PC-3 (cell line): ENCODE data around the gene FOXN4. TPM values are rescaled to one million over a fixed set of nuclear protein-coding genes. Genes with fewer than 3 reads are reported as not detected.

Source experiments
- ATAC-seq: fragments of 200-7000 bp; cut with Tn5 transposase; 2 replicates; pipeline ENCODE4 v1.9.1; 2020; ENCODE audit warnings: mild to moderate bottlenecking, moderate library complexity
- BruUV-seq: library from RNA; stranded (reverse); fragments of 400-500 nt; replicated peaks from 2 replicates; lab custom pipeline; 2021; lab: Mats Ljungman, UMichigan
- CTCF ChIA-PET: fragments of 300-600 bp; sonication (Branson Sonifier 250); formaldehyde crosslinking; loops from one replicate; lab custom pipeline; 2022; ENCODE audit warnings: antibody characterized with exemption; lab: Charles Lee
- POLR2A ChIA-PET: fragments of 300-600 bp; sonication (Branson Sonifier 250); formaldehyde crosslinking; loops from one replicate; lab custom pipeline; 2022; ENCODE audit warnings: antibody characterized with exemption; ENCODE audit not compliant: unreplicated experiment; lab: Charles Lee
- DNase-seq: peaks from one replicate; pipeline ENCODE4 v3.0.0-alpha.2; 2015
- H2AFZ ChIP-seq: fragments of 300-600 bp; sonication (generic); 2 replicates; pipeline ENCODE4 v1.6.0; 2016; ENCODE audit warnings: antibody characterized with exemption, low read length
- H3F3A ChIP-seq: fragments of 300-600 bp; sonication (generic); one replicate; pipeline ENCODE4 v1.6.0; 2017; ENCODE audit warnings: antibody characterized with exemption, low read length, control low read depth, mild to moderate bottlenecking; ENCODE audit not compliant: unreplicated experiment
- H3K27ac ChIP-seq: fragments of 300-600 bp; sonication (generic); 2 replicates; pipeline ENCODE4 v1.5.1; 2016; ENCODE audit warnings: mild to moderate bottlenecking, low read length
- H3K27me3 ChIP-seq: fragments of 300-600 bp; sonication (generic); 2 replicates; pipeline ENCODE4 v1.6.1; 2016; ENCODE audit warnings: low read length, mixed read lengths
- H3K36me3 ChIP-seq: fragments of 300-600 bp; sonication (generic); 2 replicates; pipeline ENCODE4 v1.6.1; 2016; ENCODE audit warnings: low read depth, mixed run types, low read length, mixed read lengths
- H3K4me1 ChIP-seq: fragments of 300-600 bp; sonication (generic); 2 replicates; pipeline ENCODE4 v1.5.1; 2016; ENCODE audit warnings: low read length; ENCODE audit not compliant: insufficient read depth
- H3K4me2 ChIP-seq: fragments of 300-600 bp; sonication (generic); 2 replicates; pipeline ENCODE4 v1.6.0; 2016; ENCODE audit warnings: low read length
- H3K4me3 ChIP-seq: fragments of 300-600 bp; sonication (generic); 2 replicates; pipeline ENCODE4 v1.5.1; 2016; ENCODE audit warnings: mild to moderate bottlenecking, low read length, mixed read lengths
- H3K79me2 ChIP-seq: fragments of 300-600 bp; sonication (generic); 2 replicates; pipeline ENCODE4 v1.6.1; 2017; ENCODE audit warnings: low read length, mixed read lengths
- H3K9ac ChIP-seq: fragments of 300-600 bp; sonication (generic); 2 replicates; pipeline ENCODE4 v1.6.0; 2016; ENCODE audit warnings: mild to moderate bottlenecking, low read length
- H3K9me2 ChIP-seq: fragments of 300-600 bp; sonication (generic); replicated peaks from 2 replicates; pipeline ENCODE4 v1.6.1; 2016; ENCODE audit warnings: mixed run types, low read length, mixed read lengths
- H3K9me3 ChIP-seq: fragments of 300-600 bp; sonication (generic); 2 replicates; pipeline ENCODE4 v1.6.1; 2016; ENCODE audit warnings: low read length, mixed read lengths
- H4K20me1 ChIP-seq: fragments of 300-600 bp; sonication (generic); 2 replicates; pipeline ENCODE4 v1.6.1; 2016; ENCODE audit warnings: low read length, mixed read lengths
- EZH2 ChIP-seq: fragments of 300-600 bp; sonication (generic); IDR thresholded peaks from one replicate; pipeline ENCODE4 v1.6.1; 2017; ENCODE audit warnings: antibody characterized with exemption, mild to moderate bottlenecking, low read length; ENCODE audit not compliant: unreplicated experiment
- EZH2phosphoT487 ChIP-seq: fragments of 300-600 bp; sonication (generic); IDR thresholded peaks from 2 replicates; pipeline ENCODE4 v1.6.1; 2018; ENCODE audit warnings: mild to moderate bottlenecking, antibody characterized with exemption, low read length, borderline replicate concordance
- intact Hi-C: fragments of 100-400 bp; cut with micrococcal nuclease; formaldehyde crosslinking; loops from 2 replicates; pipeline ENCODE4 v1.9.0; 2023
- total RNA-seq: library from RNA; depleted of rRNA; stranded (reverse); fragments of >200 nt; gene quantifications from 2 replicates; pipeline ENCODE4 v1.2.3, GENCODE V29; 2014
- TF ChIP-seq, protein P1 (sequence below): fragments of 300-600 bp; sonication (generic); conservative IDR thresholded peaks from 2 replicates; pipeline ENCODE4 v1.5.1; 2017; ENCODE audit warnings: antibody characterized with exemption, low read depth, mild to moderate bottlenecking, low read length

The FOXN4 gene
- total RNA-seq, 1 experiment from 2014 or later = not detected

DNA sequence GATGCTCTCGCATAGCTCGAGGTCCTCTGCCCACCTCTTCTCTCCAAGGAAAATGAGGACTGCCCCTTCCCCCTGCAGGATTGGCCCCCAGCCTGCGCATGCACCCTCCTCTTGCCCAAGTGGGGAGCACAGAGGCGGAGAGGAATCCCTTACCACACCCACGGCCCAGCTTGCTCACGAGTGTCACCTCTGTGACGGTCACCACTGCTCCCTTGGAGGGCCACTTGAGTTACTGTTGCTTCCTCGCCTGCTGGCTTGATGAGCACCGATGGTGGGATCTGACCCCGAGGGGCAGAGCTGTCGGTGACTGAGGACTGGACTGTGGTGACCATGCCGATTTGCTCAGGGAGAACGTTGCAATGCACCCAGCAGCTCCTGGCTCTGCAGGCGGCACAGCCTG is 41.7 kb downstream of the FOXN4 start:
- Histone ChIP-seq H3K4me2 (no peak overlapping the region), H3K4me3 (no peak overlapping the region), H3K27me3 (no peaks in the 10 kb centered on the region), H4K20me1 (no peaks in the 10 kb centered on the region), H3K9ac (no peak overlapping the region), H3K4me1 (0 out of 2 replicates have a peak, but pooled peaks cover 3% of the 10 kb centered on the region), H2AFZ (no peak overlapping the region), H3K36me3 (no peaks in the 10 kb centered on the region; the same call in 1 of the 2 replicates), H3F3A (no peaks in the 10 kb centered on the region), H3K9me2 (no peaks in the 10 kb centered on the region), H3K27ac (no peak overlapping the region), H3K9me3 (no peaks in the 10 kb centered on the region), H3K79me2 (no peaks in the 10 kb centered on the region)
- DNase-seq (no peak), ATAC-seq (no peak)
- ChIA-PET POLR2A (no interaction called here), CTCF (interaction anchor here (0.9 kb wide), 1 partner anchor 118 kb away, joined by 3 read pairs; no protein-coding TSS in a partner anchor)
- intact Hi-C loops = no loop called here
- TSS peak; percentile 12 for BruUV-seq
- TF ChIP-seq, protein P1, sequence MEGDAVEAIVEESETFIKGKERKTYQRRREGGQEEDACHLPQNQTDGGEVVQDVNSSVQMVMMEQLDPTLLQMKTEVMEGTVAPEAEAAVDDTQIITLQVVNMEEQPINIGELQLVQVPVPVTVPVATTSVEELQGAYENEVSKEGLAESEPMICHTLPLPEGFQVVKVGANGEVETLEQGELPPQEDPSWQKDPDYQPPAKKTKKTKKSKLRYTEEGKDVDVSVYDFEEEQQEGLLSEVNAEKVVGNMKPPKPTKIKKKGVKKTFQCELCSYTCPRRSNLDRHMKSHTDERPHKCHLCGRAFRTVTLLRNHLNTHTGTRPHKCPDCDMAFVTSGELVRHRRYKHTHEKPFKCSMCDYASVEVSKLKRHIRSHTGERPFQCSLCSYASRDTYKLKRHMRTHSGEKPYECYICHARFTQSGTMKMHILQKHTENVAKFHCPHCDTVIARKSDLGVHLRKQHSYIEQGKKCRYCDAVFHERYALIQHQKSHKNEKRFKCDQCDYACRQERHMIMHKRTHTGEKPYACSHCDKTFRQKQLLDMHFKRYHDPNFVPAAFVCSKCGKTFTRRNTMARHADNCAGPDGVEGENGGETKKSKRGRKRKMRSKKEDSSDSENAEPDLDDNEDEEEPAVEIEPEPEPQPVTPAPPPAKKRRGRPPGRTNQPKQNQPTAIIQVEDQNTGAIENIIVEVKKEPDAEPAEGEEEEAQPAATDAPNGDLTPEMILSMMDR = no peak
- TF ChIP-seq EZH2 = no peak
- TF ChIP-seq EZH2phosphoT487 = no peak

DNA sequence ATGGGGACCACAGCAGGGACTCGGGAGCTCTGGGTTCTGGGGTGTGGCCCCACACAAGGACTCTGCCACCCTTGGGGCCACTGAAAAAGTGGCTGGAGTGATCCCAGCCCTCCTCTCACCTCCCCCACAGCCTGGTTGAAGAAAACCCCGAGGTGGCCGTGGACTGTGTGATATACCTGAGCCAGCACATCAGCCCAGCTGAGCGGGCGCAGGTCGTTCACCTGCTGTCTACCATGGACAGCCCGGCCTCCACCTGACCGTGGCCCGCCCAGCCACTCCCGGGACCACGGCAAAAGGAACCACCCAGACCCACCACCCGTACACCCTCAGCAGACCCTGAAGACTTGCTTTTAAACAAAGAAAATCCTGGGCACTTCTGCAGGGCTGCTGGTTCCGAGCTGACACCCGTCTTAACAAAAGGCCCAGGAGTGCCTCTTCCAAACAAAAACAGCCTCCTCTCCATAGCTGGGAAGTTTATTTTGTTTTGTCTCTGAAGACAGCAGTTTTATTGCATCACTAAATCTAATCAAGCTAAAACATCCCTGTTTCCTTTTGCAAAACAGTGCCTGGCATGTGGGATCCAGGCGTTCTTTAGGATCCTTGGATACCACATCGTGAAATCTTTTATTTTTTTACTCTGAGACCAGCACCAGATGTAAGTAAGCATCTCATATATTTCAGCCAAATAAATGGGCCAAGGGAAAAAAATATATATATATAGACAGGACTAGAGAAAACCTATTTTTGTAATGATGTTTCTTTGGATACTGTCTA is 42.8 kb downstream of the FOXN4 start:
- intact Hi-C loops = no loop called here
- BruUV-seq = no TSS peak
- ChIA-PET POLR2A (no interaction called here), CTCF (no interaction called here)
- H4K20me1 ChIP-seq = no peaks in the 10 kb centered on the region
- H3K9me2 ChIP-seq = no peaks in the 10 kb centered on the region
- no peaks in the 10 kb centered on the region for H3F3A ChIP-seq
- H3K9me3 ChIP-seq = no peaks in the 10 kb centered on the region
- TF ChIP-seq EZH2phosphoT487 (no peak), EZH2 (no peak)
- TF ChIP-seq, protein P1 = no peak
- H3K4me1 ChIP-seq = 0 out of 2 replicates have a peak, but pooled peaks cover 3% of the 10 kb centered on the region
- H3K36me3 ChIP-seq = no peaks in the 10 kb centered on the region; the same call in 1 of the 2 replicates
- no peak overlapping the region for H3K27ac ChIP-seq
- no peak overlapping the region for H3K4me3 ChIP-seq
- H3K9ac ChIP-seq = no peak overlapping the region
- no peak overlapping the region for H3K4me2 ChIP-seq
- no peak for ATAC-seq
- H3K27me3 ChIP-seq = no peaks in the 10 kb centered on the region
- H3K79me2 ChIP-seq = no peaks in the 10 kb centered on the region
- no peak for DNase-seq
- no peak overlapping the region for H2AFZ ChIP-seq
